ENCODE measurements around the gene C20orf202.

Gene C20orf202

GRCh38 chr20:1202762-1203504 is at the start of gene C20orf202:
C20orf202 (plus strand) TSS chr20:1203454; CDS start chr20:1203586, 132 bp downstream.
- DNase-seq (ENCODE audit: low read depth, low spot score) = no peak

- DNase-seq (ENCODE audit: low read depth, low spot score) = no peak
Measured at GRCh38 chr20:1154226-1154625, 49.0 kb upstream of the C20orf202 start.

GRCh38 chr20:1154691-1155090 is 48.6 kb upstream of the C20orf202 start:
- DNase-seq (ENCODE audit: low read depth, low spot score) = no peak

GRCh38 chr20:1155342-1155741 is 47.9 kb upstream of the C20orf202 start:
- DNase-seq (ENCODE audit: low read depth, low spot score) = no peak

GRCh38 chr20:1160496-1160895 is 42.8 kb upstream of the C20orf202 start:
- no peak for DNase-seq (ENCODE audit: low read depth, low spot score)

- DNase-seq (ENCODE audit: low read depth, low spot score) = no peak
Measured at GRCh38 chr20:1160991-1161390, 42.3 kb upstream of the C20orf202 start.

GRCh38 chr20:1163105-1163504 is 40.1 kb upstream of the C20orf202 start:
- no peak for DNase-seq (ENCODE audit: low read depth, low spot score)

- DNase-seq (ENCODE audit: low read depth, low spot score) = no peak
Measured at GRCh38 chr20:1163653-1164052, 39.6 kb upstream of the C20orf202 start.

- no peak for DNase-seq (ENCODE audit: low read depth, low spot score)
Measured at GRCh38 chr20:1164871-1165270, 38.4 kb upstream of the C20orf202 start.

- DNase-seq (ENCODE audit: low read depth, low spot score) = no peak
Measured at GRCh38 chr20:1165521-1165920, 37.7 kb upstream of the C20orf202 start.

GRCh38 chr20:1165941-1166340 is 37.3 kb upstream of the C20orf202 start:
- DNase-seq (ENCODE audit: low read depth, low spot score) = no peak

- DNase-seq (ENCODE audit: low read depth, low spot score) = no peak
Measured at GRCh38 chr20:1166948-1167720, 36.1 kb upstream of the C20orf202 start.

GRCh38 chr20:1169224-1169623 is 34.0 kb upstream of the C20orf202 start:
- no peak for DNase-seq (ENCODE audit: low read depth, low spot score)

- DNase-seq (ENCODE audit: low read depth, low spot score) = peak; percentile 67
Measured at GRCh38 chr20:1171461-1172093, 31.7 kb upstream of the C20orf202 start.

- no peak for DNase-seq (ENCODE audit: low read depth, low spot score)
Measured at GRCh38 chr20:1173698-1174097, 29.6 kb upstream of the C20orf202 start.

GRCh38 chr20:1174787-1175186 is 28.5 kb upstream of the C20orf202 start:
- DNase-seq (ENCODE audit: low read depth, low spot score) = no peak

- peak; percentile 74 for DNase-seq (ENCODE audit: low read depth, low spot score)
Measured at GRCh38 chr20:1177680-1178079, 25.6 kb upstream of the C20orf202 start.

- no peak for DNase-seq (ENCODE audit: low read depth, low spot score)
Measured at GRCh38 chr20:1178103-1178502, 25.2 kb upstream of the C20orf202 start.

- no peak for DNase-seq (ENCODE audit: low read depth, low spot score)
Measured at GRCh38 chr20:1178623-1179022, 24.6 kb upstream of the C20orf202 start.

GRCh38 chr20:1180949-1181348 is 22.3 kb upstream of the C20orf202 start:
- DNase-seq (ENCODE audit: low read depth, low spot score) = no peak

- DNase-seq (ENCODE audit: low read depth, low spot score) = no peak
Measured at GRCh38 chr20:1182106-1182505, 21.1 kb upstream of the C20orf202 start.

- no peak for DNase-seq (ENCODE audit: low read depth, low spot score)
Measured at GRCh38 chr20:1183153-1183552, 20.1 kb upstream of the C20orf202 start.

- DNase-seq (ENCODE audit: low read depth, low spot score) = no peak
Measured at GRCh38 chr20:1184260-1184637, 19.0 kb upstream of the C20orf202 start.
